Gastrocnemius medialis (tissue), 4 donors: ENCODE data around the gene AMMECR1.

Experiments
- CTCF ChIP-seq, 5 experiments: fragments of 450-650 bp in 3 of 5; fragments of 200-600 bp in 2 of 5; sonication (generic) in 2 of 5; IDR thresholded peaks in 4 of 5; conservative IDR thresholded peaks in 1 of 5; 1 replicate in 4 of 5; 2 replicates in 1 of 5; pipeline ENCODE4 v1.5.1; 2016 to 2019; ENCODE audit warnings: antibody characterized with exemption in 5 of 5, mild to moderate bottlenecking in 3 of 5, moderate library complexity in 3 of 5
- POLR2A ChIP-seq, 2 donors: fragments of 450-650 bp; IDR thresholded peaks; one replicate each; pipeline ENCODE4 v1.6.1; 2017; ENCODE audit warnings: antibody characterized with exemption in 2 of 2, mild to moderate bottlenecking in 2 of 2, moderate library complexity in 2 of 2

GRCh38 chrX:110153244-110153643 lies 164.6 kb downstream of the AMMECR1 start:
- TF ChIP-seq CTCF (IDR thresholded peaks at IDR 0.05 in 4 of 5, conservative IDR thresholded peaks at IDR 0.05 in 1 of 5) (no peak), POLR2A (IDR thresholded peaks at IDR 0.05) (no peak)
